ENCODE results near the gene SEC61A1.

Gene SEC61A1
- total RNA-seq, result 171 to 230 (median 210) reads per million in 4 donors

- DNase-seq, result peak; percentile 88 to 96 (median 91)
Measured at GRCh38 chr3:128051837-128052594, at the start of gene SEC61A1. SEC61A1 (plus strand) TSS chr3:128052437; CDS start chr3:128052553, 116 bp downstream.

GRCh38 chr3:128004661-128005060 is 47.6 kb upstream of the SEC61A1 start:
- no peak for DNase-seq

- DNase-seq, result no peak
Measured at GRCh38 chr3:128006061-128007032, 45.9 kb upstream of the SEC61A1 start.

GRCh38 chr3:128007033-128007424 is 45.2 kb upstream of the SEC61A1 start:
- no peak for DNase-seq

GRCh38 chr3:128009952-128010846 is 42.0 kb upstream of the SEC61A1 start:
- DNase-seq, result no peak

- DNase-seq, result no peak
Measured at GRCh38 chr3:128011140-128011539, 41.1 kb upstream of the SEC61A1 start.

GRCh38 chr3:128012050-128012449 is 40.2 kb upstream of the SEC61A1 start:
- DNase-seq, result no peak

GRCh38 chr3:128014548-128014947 is 37.7 kb upstream of the SEC61A1 start:
- DNase-seq, result no peak

GRCh38 chr3:128016502-128016901 is 35.7 kb upstream of the SEC61A1 start:
- DNase-seq, result no peak

GRCh38 chr3:128021768-128022372 is 30.4 kb upstream of the SEC61A1 start:
- no peak for DNase-seq

- DNase-seq, result no peak
Measured at GRCh38 chr3:128033102-128033501, 19.1 kb upstream of the SEC61A1 start.

GRCh38 chr3:128036119-128036518 is 16.1 kb upstream of the SEC61A1 start:
- DNase-seq, result no peak

GRCh38 chr3:128040041-128040440 is 12.2 kb upstream of the SEC61A1 start:
- no peak for DNase-seq

GRCh38 chr3:128040660-128041059 is 11.6 kb upstream of the SEC61A1 start:
- no peak for DNase-seq

GRCh38 chr3:128041344-128041743 is 10.9 kb upstream of the SEC61A1 start:
- DNase-seq, result no peak

GRCh38 chr3:128050597-128050996 is 1.6 kb upstream of the SEC61A1 start:
- no peak for DNase-seq

- no peak for DNase-seq
Measured at GRCh38 chr3:128051459-128051836, 789 bp upstream of the SEC61A1 start.

GRCh38 chr3:128052595-128053351 is 536 bp downstream of the SEC61A1 start:
- no peak for DNase-seq

- DNase-seq, result no peak
Measured at GRCh38 chr3:128053614-128054013, 1.4 kb downstream of the SEC61A1 start.

GRCh38 chr3:128054367-128054766 is 2.1 kb downstream of the SEC61A1 start:
- DNase-seq, result no peak

- no peak for DNase-seq
Measured at GRCh38 chr3:128056258-128056657, 4.0 kb downstream of the SEC61A1 start.

Data from T-helper 1 cell (primary cell).